K562 (cell line): ENCODE measurements around the gene ARMC7. TPM values are rescaled to one million over a fixed set of nuclear protein-coding genes. Genes with fewer than 3 reads are reported as not detected.

Experiments used
- ARID1B ChIP-seq: fragments of 450-650 bp; IDR thresholded peaks from 2 replicates; pipeline ENCODE4 v1.6.1; 2016; ENCODE audit warnings: antibody characterized with exemption, mild to moderate bottlenecking, inconsistent platforms
- CEBPB ChIP-seq: fragments of 450-650 bp; IDR thresholded peaks from 2 replicates; pipeline ENCODE4 v1.6.1; 2016; ENCODE audit warnings: missing genetic modification characterization, missing compliant biosample characterization
- ELF1 ChIP-seq: fragments of 200-800 bp; sonication (Bioruptor generic); IDR thresholded peaks from 2 replicates; pipeline ENCODE4 v1.6.1; 2016; ENCODE audit warnings: missing genetic modification characterization, missing compliant biosample characterization
- ELF4 ChIP-seq: fragments of 450-650 bp; formaldehyde crosslinking; IDR thresholded peaks from 2 replicates; pipeline ENCODE4 v1.4.0; 2022; ENCODE audit warnings: missing genetic modification characterization
- GTF2F1 ChIP-seq: IDR thresholded peaks from 2 replicates; pipeline ENCODE4 v1.6.1; 2011; ENCODE audit warnings: low read depth, low read length, improper control_type of control experiment
- HMG20A ChIP-seq: fragments of 450-650 bp; formaldehyde crosslinking; conservative IDR thresholded peaks from 2 replicates; pipeline ENCODE4 v1.4.0; 2020; ENCODE audit warnings: mild to moderate bottlenecking, mixed read lengths
- MYNN ChIP-seq, 2 experiments: sonication (generic); formaldehyde crosslinking in 1 of 2; IDR thresholded peaks; 2 replicates each; pipeline versions ENCODE4 v1.5.0 to v1.6.1; 2016 to 2020; ENCODE audit warnings: antibody characterized with exemption in 1 of 2, missing genetic modification reagents in 1 of 2
- OTX1 ChIP-seq: fragments of 450-650 bp; formaldehyde crosslinking; IDR thresholded peaks from 2 replicates; pipeline ENCODE4 v1.4.0; 2022; ENCODE audit warnings: mild to moderate bottlenecking
- PATZ1 ChIP-seq: fragments of 250-450 bp; sonication (Bioruptor Pico); IDR thresholded peaks from 2 replicates; pipeline ENCODE4 v1.5.0; 2020; ENCODE audit warnings: mild to moderate bottlenecking, borderline replicate concordance
- RBM34 ChIP-seq: fragments of 200-400 bp; formaldehyde crosslinking; IDR thresholded peaks from 2 replicates; pipeline ENCODE4 v1.6.1; 2018; ENCODE audit warnings: low read length, borderline replicate concordance; ENCODE audit not compliant: insufficient read depth
- TCFL5 ChIP-seq: fragments of 250-450 bp; sonication (Bioruptor Pico); conservative IDR thresholded peaks from 2 replicates; pipeline ENCODE4 v1.6.1; 2021; ENCODE audit warnings: mild to moderate bottlenecking, moderate library complexity, matching md5 sums
- USF1 ChIP-seq: sonication (generic); formaldehyde crosslinking; IDR thresholded peaks from 2 replicates; pipeline ENCODE4 v1.9.0; 2022; ENCODE audit warnings: mild to moderate bottlenecking, missing genetic modification reagents
- ZBTB40 ChIP-seq, 2 experiments: fragments of 450-650 bp in 1 of 2; sonication (generic) in 1 of 2; formaldehyde crosslinking in 1 of 2; IDR thresholded peaks; 2 replicates each; pipeline versions ENCODE4 v1.7.1 to v1.9.0; 2016 to 2022; ENCODE audit warnings: inconsistent platforms in 1 of 2, mild to moderate bottlenecking in 1 of 2, missing genetic modification reagents in 1 of 2
- ZKSCAN8 ChIP-seq: fragments of 200-800 bp; sonication (Bioruptor generic); IDR thresholded peaks from 2 replicates; pipeline ENCODE4 v1.6.1; 2016; ENCODE audit warnings: missing genetic modification characterization, missing compliant biosample characterization
- ZNF165 ChIP-seq: fragments of 250-450 bp; sonication (Bioruptor Pico); IDR thresholded peaks from 2 replicates; pipeline ENCODE4 v1.4.0; 2020; ENCODE audit warnings: borderline replicate concordance
- ZNF75A ChIP-seq: fragments of 450-650 bp; formaldehyde crosslinking; IDR thresholded peaks from 2 replicates; pipeline ENCODE4 v1.4.0; 2020; ENCODE audit warnings: mild to moderate bottlenecking
- polyA plus RNA-seq, 8 experiments: library from polyadenylated mRNA; depleted of rRNA in 4 of 8; stranded (reverse) in 5 of 8; unstranded in 3 of 8; fragments of >200 nt; fragmentation: Nextera tagmentation in 2 of 8; fragmentation: Illumina TruSeq in 1 of 8; extraction: Ambion mirVana in 2 of 8; extraction: Trizol in 1 of 8; gene quantifications; 2 replicates each; pipeline versions ENCODE4 v1.2.1 to v1.2.3, GENCODE V29; 2011 to 2014; ENCODE audit warnings: inconsistent platforms in 1 of 8, missing spikeins in 1 of 8
- total RNA-seq, 7 experiments: library from RNA; depleted of rRNA in 6 of 7; stranded (reverse); fragments of >200 nt in 6 of 7; fragmentation: Illumina TruSeq in 2 of 7; extraction: Trizol in 2 of 7; gene quantifications; 2 replicates each; pipeline versions ENCODE4 v1.2.1 to v1.2.3, GENCODE V29; 2011 to 2021; ENCODE audit warnings: low replicate concordance in 1 of 7

ARMC7 gene
- total and polyA plus RNA-seq, 9 of the 15 experiments (the other 6 are each of a cell fraction or from before 2014, with no cell fraction given): 1.4 to 15.2 (median 5.9) TPM

- TF ChIP-seq ELF1 (tag) (peak; percentile 96), ELF4 (CRISPR knock-in tag) (0 out of 2 replicates have a peak, but pooled peaks have one; percentile 23), RBM34 (no peak), ZNF75A (CRISPR knock-in tag) (no peak; the same call in 1 of the 2 replicates), ZBTB40 (IDR thresholded peaks at IDR 0.05) (peak; percentile 92), ZBTB40 (CRISPR knock-in tag; IDR thresholded peaks at IDR 0.05) (no peak), OTX1 (CRISPR knock-in tag) (no peak), GTF2F1 (peak; percentile 60; the same call in 1 of the 2 replicates), TCFL5 (CRISPR knock-in tag) (no peak), ZNF165 (CRISPR knock-in tag) (no peak), USF1 (CRISPR knock-in tag) (peak; percentile 68; the same call in 1 of the 2 replicates), CEBPB (tag) (no peak), MYNN (IDR thresholded peaks at IDR 0.05) (no peak), MYNN (CRISPR knock-in tag; IDR thresholded peaks at IDR 0.05) (no peak), ZKSCAN8 (CRISPR knock-in tag) (no peak), ARID1B (no peak), HMG20A (CRISPR knock-in tag) (no peak), PATZ1 (CRISPR knock-in tag) (no peak)
These were observed 21.7 kb downstream of the ARMC7 start, which contains the start of gene NT5C (continued) for GRCh38 chr17:75131278-75132017.
